GM19240 (cell line): ENCODE results near the gene SEMA4C.

ENCODE experiments used
- DNase-seq: peaks from one replicate; pipeline ENCODE4 v3.0.0; 2011; ENCODE audit warnings: low spot score; ENCODE audit not compliant: insufficient read length

Gene SEMA4C

GRCh38 chr2:96842600-96842999, 27.3 kb downstream of the SEMA4C start:
- no peak for DNase-seq

- DNase-seq = no peak
These were observed 28.0 kb downstream of the SEMA4C start for GRCh38 chr2:96841701-96842495.

- DNase-seq = no peak
These were observed 29.7 kb downstream of the SEMA4C start for GRCh38 chr2:96839875-96840850.

GRCh38 chr2:96839293-96839874, 30.5 kb downstream of the SEMA4C start:
- DNase-seq = no peak

- DNase-seq = no peak
These were observed 31.3 kb downstream of the SEMA4C start for GRCh38 chr2:96838345-96839292.

- DNase-seq = no peak
These were observed 32.3 kb downstream of the SEMA4C start for GRCh38 chr2:96837575-96837974.

GRCh38 chr2:96835830-96836229, 34.0 kb downstream of the SEMA4C start:
- DNase-seq = no peak

- no peak for DNase-seq
These were observed 36.9 kb downstream of the SEMA4C start for GRCh38 chr2:96832754-96833507.

GRCh38 chr2:96832408-96832753, 37.5 kb downstream of the SEMA4C start:
- no peak for DNase-seq

GRCh38 chr2:96831679-96832078, 38.2 kb downstream of the SEMA4C start:
- no peak for DNase-seq

GRCh38 chr2:96830044-96830562, 39.8 kb downstream of the SEMA4C start:
- DNase-seq = no peak

- DNase-seq = no peak
These were observed 41.0 kb downstream of the SEMA4C start for GRCh38 chr2:96828874-96829273.

- DNase-seq = no peak
These were observed 41.4 kb downstream of the SEMA4C start for GRCh38 chr2:96828436-96828835.

- no peak for DNase-seq
These were observed 43.2 kb downstream of the SEMA4C start for GRCh38 chr2:96826546-96827278.

GRCh38 chr2:96825057-96825456, 44.8 kb downstream of the SEMA4C start:
- no peak for DNase-seq

GRCh38 chr2:96824079-96824870, 45.6 kb downstream of the SEMA4C start:
- no peak for DNase-seq

GRCh38 chr2:96823198-96823597, 46.7 kb downstream of the SEMA4C start:
- DNase-seq = no peak

GRCh38 chr2:96822786-96823185, 47.1 kb downstream of the SEMA4C start:
- no peak for DNase-seq
